Loucy (cell line): Measurements from ENCODE around the gene CD34.

Source experiments
- H2AFZ ChIP-seq: fragments of 200-600 bp; sonication (generic); 2 replicates; pipeline ENCODE4 v1.6.0; 2016; ENCODE audit warnings: antibody characterized with exemption, mild to moderate bottlenecking, low read length, moderate library complexity
- H3F3A ChIP-seq: fragments of 200-600 bp; 2 replicates; pipeline ENCODE4 v1.6.0; 2016; ENCODE audit warnings: antibody characterized with exemption, low read depth, mild to moderate bottlenecking
- H3K27me3 ChIP-seq: fragments of 200-600 bp; sonication (generic); 2 replicates; pipeline ENCODE4 v1.6.1; 2014; ENCODE audit warnings: low read length, mild to moderate bottlenecking; ENCODE audit not compliant: insufficient read depth, poor library complexity, severe bottlenecking
- H3K36me3 ChIP-seq: fragments of 200-600 bp; sonication (generic); 2 replicates; pipeline ENCODE4 v1.6.1; 2016; ENCODE audit warnings: low read length; ENCODE audit not compliant: insufficient read depth
- H3K4me1 ChIP-seq: fragments of 200-600 bp; sonication (generic); 2 replicates; pipeline ENCODE4 v1.5.1; 2014; ENCODE audit warnings: low read length, mild to moderate bottlenecking; ENCODE audit not compliant: insufficient read depth, poor library complexity, severe bottlenecking
- H3K4me2 ChIP-seq: fragments of 200-600 bp; sonication (generic); 2 replicates; pipeline ENCODE4 v1.6.0; 2014; ENCODE audit warnings: antibody characterized with exemption, low read length, low read depth, mild to moderate bottlenecking; ENCODE audit not compliant: poor library complexity, severe bottlenecking
- H3K4me3 ChIP-seq: fragments of 200-600 bp; sonication (generic); 2 replicates; pipeline ENCODE4 v1.5.1; 2014; ENCODE audit warnings: low read length, mild to moderate bottlenecking, mixed read lengths; ENCODE audit not compliant: poor library complexity, severe bottlenecking
- H3K79me2 ChIP-seq: fragments of 200-600 bp; sonication (generic); 2 replicates; pipeline ENCODE4 v1.6.1; 2014; ENCODE audit warnings: low read length; ENCODE audit not compliant: insufficient read depth
- H3K9ac ChIP-seq: fragments of 200-600 bp; sonication (generic); 2 replicates; pipeline ENCODE4 v1.6.0; 2014; ENCODE audit warnings: mild to moderate bottlenecking, low read depth, low read length, moderate library complexity; ENCODE audit not compliant: poor library complexity, severe bottlenecking
- H3K9me2 ChIP-seq: fragments of 200-600 bp; sonication (generic); replicated peaks from 2 replicates; pipeline ENCODE4 v1.6.1; 2016; ENCODE audit warnings: low read depth, low read length, mixed read lengths
- H3K9me3 ChIP-seq: fragments of 200-600 bp; sonication (generic); 2 replicates; pipeline ENCODE4 v1.6.1; 2014; ENCODE audit warnings: mild to moderate bottlenecking, antibody characterized with exemption, low read length, low read depth; ENCODE audit not compliant: insufficient read depth
- H4K20me1 ChIP-seq: fragments of 200-600 bp; sonication (generic); 2 replicates; pipeline ENCODE4 v1.6.0; 2014; ENCODE audit warnings: antibody characterized with exemption, low read length, mild to moderate bottlenecking; ENCODE audit not compliant: insufficient read depth, poor library complexity, severe bottlenecking
- EZH2phosphoT487 ChIP-seq: fragments of 200-600 bp; IDR thresholded peaks from 2 replicates; pipeline ENCODE4 v1.6.1; 2018; ENCODE audit warnings: antibody characterized with exemption, mild to moderate bottlenecking, moderate library complexity, borderline replicate concordance
- TF ChIP-seq, protein P1 (sequence below): fragments of 200-600 bp; sonication (generic); conservative IDR thresholded peaks from 2 replicates; pipeline ENCODE4 v1.5.1; 2014; ENCODE audit warnings: mild to moderate bottlenecking, antibody characterized with exemption, low read length

CD34 gene

DNA sequence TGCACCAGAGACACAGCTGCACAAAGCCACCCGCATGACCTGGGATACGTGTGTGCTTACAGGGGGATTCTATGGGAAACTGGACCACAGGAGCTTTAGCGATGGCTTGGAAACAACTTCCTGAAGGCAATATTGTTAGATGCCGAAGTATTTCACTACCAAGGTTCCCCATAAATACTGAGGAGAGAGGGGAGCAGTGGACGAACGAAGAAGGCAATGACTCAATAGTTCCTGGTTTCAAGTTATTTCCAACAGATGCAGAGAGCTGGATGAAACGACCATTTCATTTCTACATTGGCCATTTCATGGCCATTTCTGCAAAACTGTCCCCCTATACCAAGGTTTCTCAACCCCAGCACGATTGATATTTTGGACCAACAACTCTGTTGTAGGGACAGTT is 61.3 kb downstream of the CD34 start:
- peaks cover 94% of the 10 kb centered on the region for H4K20me1 ChIP-seq
- H3K79me2 ChIP-seq, result peaks cover 99% of the 10 kb centered on the region
- no peaks in the 10 kb centered on the region for H3K9me3 ChIP-seq

GRCh38 chr1:207849016-207849415 is 61.9 kb downstream of the CD34 start:
- Histone ChIP-seq H3K4me2 (peak overlapping the region; percentile 19), H3K27me3 (no peaks in the 10 kb centered on the region), H3K79me2 (peaks cover 99% of the 10 kb centered on the region), H3K9ac (no peak overlapping the region), H3K9me3 (no peaks in the 10 kb centered on the region), H3K4me1 (peaks cover 61% of the 10 kb centered on the region), H4K20me1 (peaks cover 97% of the 10 kb centered on the region), H3K9me2 (no peaks in the 10 kb centered on the region), H3F3A (no peaks in the 10 kb centered on the region), H3K36me3 (peaks cover 68% of the 10 kb centered on the region), H2AFZ (no peak overlapping the region), H3K4me3 (no peak overlapping the region)
- TF ChIP-seq, protein P1, sequence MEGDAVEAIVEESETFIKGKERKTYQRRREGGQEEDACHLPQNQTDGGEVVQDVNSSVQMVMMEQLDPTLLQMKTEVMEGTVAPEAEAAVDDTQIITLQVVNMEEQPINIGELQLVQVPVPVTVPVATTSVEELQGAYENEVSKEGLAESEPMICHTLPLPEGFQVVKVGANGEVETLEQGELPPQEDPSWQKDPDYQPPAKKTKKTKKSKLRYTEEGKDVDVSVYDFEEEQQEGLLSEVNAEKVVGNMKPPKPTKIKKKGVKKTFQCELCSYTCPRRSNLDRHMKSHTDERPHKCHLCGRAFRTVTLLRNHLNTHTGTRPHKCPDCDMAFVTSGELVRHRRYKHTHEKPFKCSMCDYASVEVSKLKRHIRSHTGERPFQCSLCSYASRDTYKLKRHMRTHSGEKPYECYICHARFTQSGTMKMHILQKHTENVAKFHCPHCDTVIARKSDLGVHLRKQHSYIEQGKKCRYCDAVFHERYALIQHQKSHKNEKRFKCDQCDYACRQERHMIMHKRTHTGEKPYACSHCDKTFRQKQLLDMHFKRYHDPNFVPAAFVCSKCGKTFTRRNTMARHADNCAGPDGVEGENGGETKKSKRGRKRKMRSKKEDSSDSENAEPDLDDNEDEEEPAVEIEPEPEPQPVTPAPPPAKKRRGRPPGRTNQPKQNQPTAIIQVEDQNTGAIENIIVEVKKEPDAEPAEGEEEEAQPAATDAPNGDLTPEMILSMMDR, result no peak
- TF ChIP-seq EZH2phosphoT487, result no peak

More for the DNA sequence above, 61.3 kb downstream of the CD34 start:
- Histone ChIP-seq H3K9me2 (no peaks in the 10 kb centered on the region), H3K4me2 (peak overlapping the region; percentile 19), H3K27me3 (no peaks in the 10 kb centered on the region), H3K4me3 (no peak overlapping the region), H3K4me1 (peaks cover 65% of the 10 kb centered on the region), H3K9ac (no peak overlapping the region), H3K36me3 (peaks cover 62% of the 10 kb centered on the region), H3F3A (no peaks in the 10 kb centered on the region), H2AFZ (no peak overlapping the region)
- TF ChIP-seq, protein P1, result no peak
- no peak for TF ChIP-seq EZH2phosphoT487

DNA sequence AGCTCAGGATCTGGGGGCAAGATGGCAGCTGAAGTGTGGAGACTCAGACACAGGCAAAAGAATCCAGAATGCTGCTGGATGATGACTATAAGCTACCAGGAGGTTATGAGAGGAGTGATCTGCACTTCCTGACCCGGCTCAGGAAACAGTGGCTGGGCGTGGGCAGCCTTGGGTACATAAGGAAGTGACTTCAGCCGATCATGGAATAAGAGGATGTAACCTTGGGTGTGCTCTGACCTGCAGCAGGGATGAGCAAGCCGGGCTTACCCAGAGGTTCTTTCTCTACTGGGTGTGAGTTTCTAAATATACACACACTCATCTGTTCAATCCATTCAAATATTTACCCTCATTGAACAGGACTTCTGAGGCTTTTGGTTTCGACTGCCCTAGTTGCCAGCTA is 62.7 kb downstream of the CD34 start:
- no peak overlapping the region for H3K9ac ChIP-seq
- peaks cover 97% of the 10 kb centered on the region for H4K20me1 ChIP-seq
- peaks cover 99% of the 10 kb centered on the region for H3K79me2 ChIP-seq
- no peaks in the 10 kb centered on the region for H3K9me3 ChIP-seq
- peak overlapping the region; percentile 13 for H3K4me3 ChIP-seq
- H3K36me3 ChIP-seq, result peaks cover 74% of the 10 kb centered on the region
- H3F3A ChIP-seq, result no peaks in the 10 kb centered on the region
- peaks cover 54% of the 10 kb centered on the region for H3K4me1 ChIP-seq
- H3K9me2 ChIP-seq, result no peaks in the 10 kb centered on the region
- no peaks in the 10 kb centered on the region for H3K27me3 ChIP-seq
- no peak overlapping the region for H2AFZ ChIP-seq
- peak overlapping the region; percentile 39 for H3K4me2 ChIP-seq
- TF ChIP-seq EZH2phosphoT487, result no peak
- TF ChIP-seq, protein P1, result no peak
